Keratinocyte (primary cell): ENCODE measurements around the gene GPR157. TPM values are rescaled to one million over a fixed set of nuclear protein-coding genes. Genes with fewer than 3 reads are reported as not detected.

ENCODE experiments used
- DNase-seq: peaks from one replicate; pipeline ENCODE4 v3.0.0-alpha.2; 2011; ENCODE audit warnings: low read depth, missing footprints, low spot score
- FAIRE-seq: peaks from 2 replicates; lab custom pipeline; 2011; peaks lifted over from hg19 to GRCh38; lab: Jason Lieb, UNC
- H2AFZ ChIP-seq: 2 replicates; pipeline ENCODE4 v1.6.0; 2012; ENCODE audit warnings: low read length, control low read depth, inconsistent platforms; ENCODE audit not compliant: control insufficient read depth
- H3K27ac ChIP-seq: 2 replicates; pipeline ENCODE4 v1.5.1; 2011; ENCODE audit warnings: low read length; ENCODE audit not compliant: control insufficient read depth, insufficient read depth
- H3K27me3 ChIP-seq: 3 replicates; pipeline ENCODE4 v1.6.0; 2011; ENCODE audit warnings: low read length; ENCODE audit not compliant: control insufficient read depth, insufficient read depth; ENCODE audit errors: extremely low read depth
- H3K36me3 ChIP-seq, 2 experiments: 2 replicates in 1 of 2; 3 replicates in 1 of 2; pipeline ENCODE4 v1.5.1; 2011; ENCODE audit warnings: low read length in 2 of 2, mild to moderate bottlenecking in 1 of 2; ENCODE audit not compliant: control insufficient read depth in 2 of 2, insufficient read depth in 2 of 2; ENCODE audit errors: extremely low read depth in 1 of 2
- H3K4me1 ChIP-seq: 3 replicates; pipeline ENCODE4 v1.5.1; 2011; ENCODE audit warnings: low read length; ENCODE audit not compliant: control insufficient read depth, insufficient read depth; ENCODE audit errors: extremely low read depth
- H3K4me2 ChIP-seq: 3 replicates; pipeline ENCODE4 v1.6.0; 2011; ENCODE audit warnings: low read depth, low read length; ENCODE audit not compliant: control insufficient read depth, insufficient read depth; ENCODE audit errors: extremely low read depth
- H3K4me3 ChIP-seq, 3 experiments: fragments of 200-600 bp in 1 of 3; sonication (generic) in 1 of 3; 2 replicates in 2 of 3; 3 replicates in 1 of 3; pipeline ENCODE4 v1.5.1; 2011 to 2016; ENCODE audit warnings: low read length in 3 of 3, mild to moderate bottlenecking in 3 of 3, control low read depth in 2 of 3, inconsistent platforms in 1 of 3, low read depth in 1 of 3, mixed read lengths in 1 of 3, mixed run types in 1 of 3, moderate library complexity in 1 of 3; ENCODE audit not compliant: control insufficient read depth in 2 of 3, insufficient read depth in 2 of 3; ENCODE audit errors: extremely low read depth in 1 of 3
- H3K79me2 ChIP-seq: 2 replicates; pipeline ENCODE4 v1.6.0; 2012; ENCODE audit warnings: low read length; ENCODE audit not compliant: control insufficient read depth, insufficient read depth
- H3K9ac ChIP-seq: 3 replicates; pipeline ENCODE4 v1.6.0; 2011; ENCODE audit warnings: low read length; ENCODE audit not compliant: control insufficient read depth, insufficient read depth; ENCODE audit errors: extremely low read depth
- H3K9me1 ChIP-seq: 3 replicates; pipeline ENCODE4 v1.6.0; 2011; ENCODE audit warnings: low read length; ENCODE audit not compliant: control insufficient read depth, insufficient read depth; ENCODE audit errors: extremely low read depth
- H3K9me3 ChIP-seq: 2 replicates; pipeline ENCODE4 v1.5.1; 2012; ENCODE audit warnings: low read depth, low read length; ENCODE audit not compliant: control insufficient read depth
- H4K20me1 ChIP-seq: 3 replicates; pipeline ENCODE4 v1.6.0; 2011; ENCODE audit warnings: low read length; ENCODE audit not compliant: control insufficient read depth, insufficient read depth; ENCODE audit errors: extremely low read depth
- EZH2 ChIP-seq: IDR thresholded peaks from one replicate; pipeline ENCODE4 v1.6.1; 2012; ENCODE audit warnings: inconsistent platforms, mild to moderate bottlenecking, low read length, moderate library complexity
- dilution Hi-C: fragments of 300-500 bp; cut with MboI; formaldehyde crosslinking; loops from one replicate; pipeline ENCODE4 v1.7.0; 2020; ENCODE audit warnings: low sequenced_read_pairs; ENCODE audit not compliant: extremely low pct_ligation_motif_present
- polyA plus RNA-seq, 5 experiments: library from polyadenylated mRNA; depleted of rRNA in 3 of 5; stranded (reverse) in 3 of 5; stranded (forward) in 1 of 5; unstranded in 1 of 5; fragments of >200 nt; gene quantifications; 1 replicate in 1 of 5; 2 replicates in 3 of 5; 3 replicates in 1 of 5; pipeline versions ENCODE4 v1.2.1 to v1.2.3, GENCODE V29; 2011 to 2012; ENCODE audit warnings: missing spikeins in 2 of 5, low read depth in 1 of 5, low replicate concordance in 1 of 5
- TF ChIP-seq, protein P1 (sequence below), 3 experiments: IDR thresholded peaks in 1 of 3; conservative IDR thresholded peaks in 1 of 3; optimal IDR thresholded peaks in 1 of 3; 2 replicates in 2 of 3; 3 replicates in 1 of 3; pipeline versions ENCODE3 to v1.5.1; 2011; ENCODE audit warnings: low read length in 3 of 3, mild to moderate bottlenecking in 3 of 3, moderate library complexity in 2 of 3, control low read depth in 1 of 3, inconsistent platforms in 1 of 3; ENCODE audit not compliant: insufficient read depth in 2 of 3; ENCODE audit errors: extremely low read depth in 1 of 3

The GPR157 gene
- polyA plus RNA-seq, 1 donor (not counting 4 experiments of a cell fraction or from before 2014, with no cell fraction given) = 6.5 TPM

- dilution Hi-C loops = no loop called here
- H3K4me3 ChIP-seq = no peak overlapping the region
- peaks cover 17% of the 10 kb centered on the region for H4K20me1 ChIP-seq
- no peak overlapping the region for H2AFZ ChIP-seq
- DNase-seq (no peak), FAIRE-seq (no peak)
- H3K4me1 ChIP-seq = peaks cover 24% of the 10 kb centered on the region
- H3K27ac ChIP-seq = no peak overlapping the region
- H3K36me3 ChIP-seq = no peaks in the 10 kb centered on the region
- no peak overlapping the region for H3K9ac ChIP-seq
- peaks cover 74% of the 10 kb centered on the region for H3K79me2 ChIP-seq
- peaks cover 5% of the 10 kb centered on the region for H3K9me1 ChIP-seq
- no peaks in the 10 kb centered on the region for H3K27me3 ChIP-seq
- no peak overlapping the region for H3K4me2 ChIP-seq
- no peaks in the 10 kb centered on the region for H3K9me3 ChIP-seq
- TF ChIP-seq EZH2 = no peak
- TF ChIP-seq, protein P1, sequence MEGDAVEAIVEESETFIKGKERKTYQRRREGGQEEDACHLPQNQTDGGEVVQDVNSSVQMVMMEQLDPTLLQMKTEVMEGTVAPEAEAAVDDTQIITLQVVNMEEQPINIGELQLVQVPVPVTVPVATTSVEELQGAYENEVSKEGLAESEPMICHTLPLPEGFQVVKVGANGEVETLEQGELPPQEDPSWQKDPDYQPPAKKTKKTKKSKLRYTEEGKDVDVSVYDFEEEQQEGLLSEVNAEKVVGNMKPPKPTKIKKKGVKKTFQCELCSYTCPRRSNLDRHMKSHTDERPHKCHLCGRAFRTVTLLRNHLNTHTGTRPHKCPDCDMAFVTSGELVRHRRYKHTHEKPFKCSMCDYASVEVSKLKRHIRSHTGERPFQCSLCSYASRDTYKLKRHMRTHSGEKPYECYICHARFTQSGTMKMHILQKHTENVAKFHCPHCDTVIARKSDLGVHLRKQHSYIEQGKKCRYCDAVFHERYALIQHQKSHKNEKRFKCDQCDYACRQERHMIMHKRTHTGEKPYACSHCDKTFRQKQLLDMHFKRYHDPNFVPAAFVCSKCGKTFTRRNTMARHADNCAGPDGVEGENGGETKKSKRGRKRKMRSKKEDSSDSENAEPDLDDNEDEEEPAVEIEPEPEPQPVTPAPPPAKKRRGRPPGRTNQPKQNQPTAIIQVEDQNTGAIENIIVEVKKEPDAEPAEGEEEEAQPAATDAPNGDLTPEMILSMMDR (optimal IDR thresholded peaks at IDR 0.05 in 1 of 3, IDR thresholded peaks at IDR 0.05 in 1 of 3, conservative IDR thresholded peaks at IDR 0.05 in 1 of 3; ENCODE audit: extremely low read depth in 1 of 3, insufficient read depth in 2 of 3, low read length in 3 of 3) = no peak
Observed at GRCh38 chr1:9165396-9165795, 36.5 kb upstream of the GPR157 start.

- Histone ChIP-seq H3K4me2 (no peak overlapping the region), H3K4me3 (no peak overlapping the region), H3K9me1 (peaks cover 5% of the 10 kb centered on the region), H3K4me1 (peaks cover 24% of the 10 kb centered on the region), H4K20me1 (peaks cover 19% of the 10 kb centered on the region), H3K27ac (no peak overlapping the region), H3K36me3 (no peaks in the 10 kb centered on the region), H3K9ac (no peak overlapping the region), H3K9me3 (no peaks in the 10 kb centered on the region), H2AFZ (no peak overlapping the region), H3K27me3 (no peaks in the 10 kb centered on the region), H3K79me2 (peaks cover 74% of the 10 kb centered on the region)
- FAIRE-seq (no peak), DNase-seq (no peak)
- dilution Hi-C loops = no loop called here
- TF ChIP-seq, protein P1 (optimal IDR thresholded peaks at IDR 0.05 in 1 of 3, IDR thresholded peaks at IDR 0.05 in 1 of 3, conservative IDR thresholded peaks at IDR 0.05 in 1 of 3; ENCODE audit: extremely low read depth in 1 of 3, insufficient read depth in 2 of 3, low read length in 3 of 3) = no peak
- no peak for TF ChIP-seq EZH2
Observed at GRCh38 chr1:9164919-9165318, 36.0 kb upstream of the GPR157 start.
